ENCODE results near the gene TTN. TPM values are rescaled to one million over a fixed set of nuclear protein-coding genes. Genes with fewer than 3 reads are reported as not detected.

The TTN gene
- total and polyA plus RNA-seq, 3 donors from 2014 or later = 2.6 to 49.1 (median 30.8) TPM

GRCh38 chr2:178718283-178718682 is 88.9 kb downstream of the TTN start:
- no peak for DNase-seq
- Histone ChIP-seq H3K9me3 (no peaks in the 10 kb centered on the region), H3K4me3 (no peak overlapping the region), H3K36me3 (ENCODE audit: low read depth, missing control alignments) (no peaks in the 10 kb centered on the region), H3K4me1 (no peaks in the 10 kb centered on the region), H3K27me3 (no peaks in the 10 kb centered on the region), H3K27ac (no peak overlapping the region)
- WGBS, 2 donors = 69 to 73% methylated on average over 2 of the region's 2 CpGs
- TF ChIP-seq POLR2A (IDR thresholded peaks at IDR 0.05) = no peak
- TF ChIP-seq, protein P1, sequence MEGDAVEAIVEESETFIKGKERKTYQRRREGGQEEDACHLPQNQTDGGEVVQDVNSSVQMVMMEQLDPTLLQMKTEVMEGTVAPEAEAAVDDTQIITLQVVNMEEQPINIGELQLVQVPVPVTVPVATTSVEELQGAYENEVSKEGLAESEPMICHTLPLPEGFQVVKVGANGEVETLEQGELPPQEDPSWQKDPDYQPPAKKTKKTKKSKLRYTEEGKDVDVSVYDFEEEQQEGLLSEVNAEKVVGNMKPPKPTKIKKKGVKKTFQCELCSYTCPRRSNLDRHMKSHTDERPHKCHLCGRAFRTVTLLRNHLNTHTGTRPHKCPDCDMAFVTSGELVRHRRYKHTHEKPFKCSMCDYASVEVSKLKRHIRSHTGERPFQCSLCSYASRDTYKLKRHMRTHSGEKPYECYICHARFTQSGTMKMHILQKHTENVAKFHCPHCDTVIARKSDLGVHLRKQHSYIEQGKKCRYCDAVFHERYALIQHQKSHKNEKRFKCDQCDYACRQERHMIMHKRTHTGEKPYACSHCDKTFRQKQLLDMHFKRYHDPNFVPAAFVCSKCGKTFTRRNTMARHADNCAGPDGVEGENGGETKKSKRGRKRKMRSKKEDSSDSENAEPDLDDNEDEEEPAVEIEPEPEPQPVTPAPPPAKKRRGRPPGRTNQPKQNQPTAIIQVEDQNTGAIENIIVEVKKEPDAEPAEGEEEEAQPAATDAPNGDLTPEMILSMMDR (IDR thresholded peaks at IDR 0.05) = no peak
- intact Hi-C loops (cut with DNase I; ENCODE audit: low total_unique reads) = no loop called here

- Histone ChIP-seq H3K27ac (no peak overlapping the region), H3K4me3 (no peak overlapping the region), H3K4me1 (no peaks in the 10 kb centered on the region), H3K27me3 (no peaks in the 10 kb centered on the region), H3K36me3 (ENCODE audit: low read depth, missing control alignments) (no peaks in the 10 kb centered on the region), H3K9me3 (no peaks in the 10 kb centered on the region)
- intact Hi-C loops (cut with DNase I; ENCODE audit: low total_unique reads) = no loop called here
- 89 to 98% methylated on average over 2 of the region's 2 CpGs for WGBS, 2 donors
- no peak for TF ChIP-seq POLR2A (IDR thresholded peaks at IDR 0.05)
- TF ChIP-seq, protein P1 (IDR thresholded peaks at IDR 0.05) = no peak
- DNase-seq = no peak
Observed at GRCh38 chr2:178716394-178716793, 90.8 kb downstream of the TTN start.

GRCh38 chr2:178715366-178715765 is 91.9 kb downstream of the TTN start:
- intact Hi-C loops (cut with DNase I; ENCODE audit: low total_unique reads) = no loop called here
- no peak for DNase-seq
- no peaks in the 10 kb centered on the region for H3K4me1 ChIP-seq
- no peak overlapping the region for H3K27ac ChIP-seq
- no peak overlapping the region for H3K4me3 ChIP-seq
- H3K9me3 ChIP-seq = no peaks in the 10 kb centered on the region
- 83 to 86% methylated on average over 6 of the region's 6 CpGs for WGBS, 2 donors
- TF ChIP-seq, protein P1 (IDR thresholded peaks at IDR 0.05) = no peak
- no peak for TF ChIP-seq POLR2A (IDR thresholded peaks at IDR 0.05)
- H3K36me3 ChIP-seq (ENCODE audit: low read depth, missing control alignments) = no peaks in the 10 kb centered on the region
- H3K27me3 ChIP-seq = no peaks in the 10 kb centered on the region

DNA sequence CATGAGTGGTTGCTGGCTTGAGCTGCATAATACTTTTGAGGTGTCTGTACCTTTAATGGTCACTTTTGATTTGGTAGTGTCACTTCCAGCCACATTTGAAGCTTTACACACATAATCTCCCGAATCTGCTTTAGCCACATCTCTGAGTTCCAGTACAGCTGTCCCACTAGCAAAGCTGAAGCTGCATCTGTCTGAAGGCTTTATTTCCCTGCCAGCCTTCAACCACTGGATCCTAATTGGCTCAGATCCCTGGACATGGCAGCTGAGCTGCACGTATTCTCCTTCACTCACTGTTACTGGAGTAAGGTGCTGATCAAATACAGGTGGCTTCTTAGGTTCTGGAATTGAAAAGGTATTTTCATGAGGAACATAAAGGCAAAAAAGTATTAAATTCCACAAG is 99.7 kb downstream of the TTN start:
- Histone ChIP-seq H3K27ac (no peak overlapping the region), H3K9me3 (no peaks in the 10 kb centered on the region), H3K4me1 (no peaks in the 10 kb centered on the region), H3K27me3 (no peaks in the 10 kb centered on the region), H3K36me3 (ENCODE audit: low read depth, missing control alignments) (no peaks in the 10 kb centered on the region), H3K4me3 (no peak overlapping the region)
- intact Hi-C loops (cut with DNase I; ENCODE audit: low total_unique reads) = no loop called here
- no peak for TF ChIP-seq POLR2A (IDR thresholded peaks at IDR 0.05)
- TF ChIP-seq, protein P1 (IDR thresholded peaks at IDR 0.05) = no peak
- no peak for DNase-seq
- WGBS, 2 donors = 75 to 89% methylated on average over 2 of the region's 2 CpGs

DNA sequence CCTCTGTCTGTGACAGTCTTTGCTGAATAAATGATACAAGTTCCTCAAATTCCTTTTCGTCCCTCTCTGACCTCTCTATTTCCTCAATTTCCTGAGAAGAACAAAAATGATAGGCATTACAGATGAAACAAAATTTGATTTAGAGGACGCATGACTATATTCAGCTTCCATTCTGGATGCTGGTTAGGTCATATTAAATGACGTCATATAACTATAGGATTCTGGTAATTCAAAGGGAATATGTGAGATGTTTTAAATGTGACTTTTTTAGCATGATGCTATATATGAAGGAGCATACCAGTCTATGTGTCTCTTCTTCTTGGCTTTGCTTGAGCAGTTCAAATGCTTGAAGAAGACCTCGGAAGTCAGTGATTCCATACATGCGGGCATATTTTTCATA is 102.3 kb downstream of the TTN start:
- no peak for TF ChIP-seq POLR2A (IDR thresholded peaks at IDR 0.05)
- TF ChIP-seq, protein P1 (IDR thresholded peaks at IDR 0.05) = no peak
- Histone ChIP-seq H3K4me3 (no peak overlapping the region), H3K27ac (no peak overlapping the region), H3K9me3 (no peaks in the 10 kb centered on the region), H3K4me1 (no peaks in the 10 kb centered on the region), H3K36me3 (ENCODE audit: low read depth, missing control alignments) (no peaks in the 10 kb centered on the region), H3K27me3 (no peaks in the 10 kb centered on the region)
- WGBS, 2 donors = 89 to 91% methylated on average over 5 of the region's 5 CpGs
- DNase-seq = no peak
- intact Hi-C loops (cut with DNase I; ENCODE audit: low total_unique reads) = no loop called here

All from testis (tissue), 3 donors.